Measurements from ENCODE around the gene SUPT3H.

GRCh38 chr6:44858998-44859397 lies 518.7 kb downstream of the SUPT3H start:
- no peak for TF ChIP-seq CTCF (optimal IDR thresholded peaks at IDR 0.05 in 1 of 3, IDR thresholded peaks at IDR 0.05 in 1 of 3, conservative IDR thresholded peaks at IDR 0.05 in 1 of 3; ENCODE audit: extremely low read depth in 1 of 3, insufficient read depth in 2 of 3, low read length in 3 of 3)
- TF ChIP-seq EZH2 (IDR thresholded peaks at IDR 0.05; ENCODE audit: low read length): no peak
